H1 (cell line): Measurements from ENCODE around the gene MAPT. TPM values are rescaled to one million over a fixed set of nuclear protein-coding genes. Genes with fewer than 3 reads are reported as not detected.

Experiments
- JUND ChIP-seq: IDR thresholded peaks from 2 replicates; pipeline ENCODE4 v1.6.1; 2011; ENCODE audit warnings: mild to moderate bottlenecking, improper control_type of control experiment, low read length
- POU5F1 ChIP-seq: IDR thresholded peaks from 2 replicates; pipeline ENCODE4 v1.6.1; 2011; ENCODE audit warnings: low read depth, mild to moderate bottlenecking, low read length, moderate library complexity
- SIX5 ChIP-seq: IDR thresholded peaks from 2 replicates; pipeline ENCODE4 v1.6.1; 2011; ENCODE audit warnings: mild to moderate bottlenecking, low read depth, low read length
- polyA plus RNA-seq, 7 experiments: library from polyadenylated mRNA; depleted of rRNA in 3 of 7; stranded (reverse) in 5 of 7; unstranded in 2 of 7; fragments of >200 nt in 5 of 7; fragments of 200-250 nt in 2 of 7; gene quantifications; 1 replicate in 5 of 7; 2 replicates in 1 of 7; 4 replicates in 1 of 7; pipeline versions ENCODE4 v1.2.1 to v1.2.3, GENCODE V29; 2011 to 2013; ENCODE audit warnings: missing spikeins in 2 of 7, mixed read lengths in 2 of 7
- total RNA-seq: library from RNA; stranded (reverse); fragmentation: NEBNext Ultra II Directional; extraction: Animal tissue kit (Norgen Biotek cat#: 25700); gene quantifications from 2 replicates; pipeline ENCODE4 v1.2.1, GENCODE V29; 2021

Gene MAPT
- total and polyA plus RNA-seq, 2 of the 8 experiments (the other 6 are each of a cell fraction or from before 2014, with no cell fraction given) = 0.54 to 1.7 TPM

- no peak for TF ChIP-seq SIX5
- no peak for TF ChIP-seq POU5F1
- no peak for TF ChIP-seq JUND
Observed at GRCh38 chr17:45906927-45907622, 12.7 kb downstream of the MAPT start (continued).
